PFSK-1 (cell line): ENCODE measurements around the gene TPM3.

Experiments
- FOXP2 ChIP-seq: optimal IDR thresholded peaks from 2 replicates; pipeline ENCODE3; 2011; ENCODE audit warnings: borderline replicate concordance, control low read depth, inconsistent platforms; ENCODE audit not compliant: insufficient read depth; ENCODE audit errors: extremely low read length, extremely low read depth
- POLR2AphosphoS5 ChIP-seq: IDR thresholded peaks from 2 replicates; pipeline ENCODE4 v1.6.1; 2012; ENCODE audit warnings: low read depth, mild to moderate bottlenecking, control low read depth, low read length, moderate library complexity
- SIN3A ChIP-seq: IDR thresholded peaks from 2 replicates; pipeline ENCODE4 v1.6.1; 2012; ENCODE audit warnings: mild to moderate bottlenecking, low read length, moderate library complexity, borderline replicate concordance; ENCODE audit not compliant: insufficient read depth
- TAF1 ChIP-seq: IDR thresholded peaks from 2 replicates; pipeline ENCODE4 v1.6.1; 2012; ENCODE audit warnings: low read length, control low read depth, borderline replicate concordance; ENCODE audit not compliant: insufficient read depth
- TF ChIP-seq, protein P1 (sequence below), 2 experiments: IDR thresholded peaks; 2 replicates each; pipeline versions ENCODE4 v1.6.1 to v1.8.0; 2011 to 2012; ENCODE audit warnings: low read depth in 2 of 2, low read length in 2 of 2, control low read depth in 1 of 2, inconsistent platforms in 1 of 2, mild to moderate bottlenecking in 1 of 2, moderate library complexity in 1 of 2; ENCODE audit not compliant: insufficient read depth in 1 of 2

TPM3 gene

DNA sequence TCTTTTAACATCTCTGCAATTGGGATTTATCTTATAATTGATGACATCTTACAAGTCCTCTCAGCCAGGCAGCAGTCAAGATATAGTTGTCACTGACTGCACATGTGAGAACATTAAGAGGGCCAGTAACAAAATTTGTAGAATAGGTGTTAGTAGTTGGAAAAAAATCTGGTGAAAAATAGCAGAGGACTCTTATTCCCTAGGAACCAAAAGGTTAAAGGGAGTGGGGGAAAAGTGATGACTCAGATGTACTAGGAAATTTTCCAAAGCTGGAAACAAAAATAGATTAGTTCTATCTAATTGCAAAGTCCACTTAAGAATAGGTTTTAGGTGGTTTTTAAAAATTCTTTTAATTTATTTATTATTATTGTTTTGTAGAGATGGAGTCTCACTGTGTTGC, 40.6 kb downstream of the TPM3 start:
- no peak for TF ChIP-seq FOXP2
- TF ChIP-seq TAF1, result no peak
- TF ChIP-seq POLR2AphosphoS5, result no peak
- TF ChIP-seq SIN3A, result no peak
- TF ChIP-seq, protein P1, sequence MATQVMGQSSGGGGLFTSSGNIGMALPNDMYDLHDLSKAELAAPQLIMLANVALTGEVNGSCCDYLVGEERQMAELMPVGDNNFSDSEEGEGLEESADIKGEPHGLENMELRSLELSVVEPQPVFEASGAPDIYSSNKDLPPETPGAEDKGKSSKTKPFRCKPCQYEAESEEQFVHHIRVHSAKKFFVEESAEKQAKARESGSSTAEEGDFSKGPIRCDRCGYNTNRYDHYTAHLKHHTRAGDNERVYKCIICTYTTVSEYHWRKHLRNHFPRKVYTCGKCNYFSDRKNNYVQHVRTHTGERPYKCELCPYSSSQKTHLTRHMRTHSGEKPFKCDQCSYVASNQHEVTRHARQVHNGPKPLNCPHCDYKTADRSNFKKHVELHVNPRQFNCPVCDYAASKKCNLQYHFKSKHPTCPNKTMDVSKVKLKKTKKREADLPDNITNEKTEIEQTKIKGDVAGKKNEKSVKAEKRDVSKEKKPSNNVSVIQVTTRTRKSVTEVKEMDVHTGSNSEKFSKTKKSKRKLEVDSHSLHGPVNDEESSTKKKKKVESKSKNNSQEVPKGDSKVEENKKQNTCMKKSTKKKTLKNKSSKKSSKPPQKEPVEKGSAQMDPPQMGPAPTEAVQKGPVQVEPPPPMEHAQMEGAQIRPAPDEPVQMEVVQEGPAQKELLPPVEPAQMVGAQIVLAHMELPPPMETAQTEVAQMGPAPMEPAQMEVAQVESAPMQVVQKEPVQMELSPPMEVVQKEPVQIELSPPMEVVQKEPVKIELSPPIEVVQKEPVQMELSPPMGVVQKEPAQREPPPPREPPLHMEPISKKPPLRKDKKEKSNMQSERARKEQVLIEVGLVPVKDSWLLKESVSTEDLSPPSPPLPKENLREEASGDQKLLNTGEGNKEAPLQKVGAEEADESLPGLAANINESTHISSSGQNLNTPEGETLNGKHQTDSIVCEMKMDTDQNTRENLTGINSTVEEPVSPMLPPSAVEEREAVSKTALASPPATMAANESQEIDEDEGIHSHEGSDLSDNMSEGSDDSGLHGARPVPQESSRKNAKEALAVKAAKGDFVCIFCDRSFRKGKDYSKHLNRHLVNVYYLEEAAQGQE (IDR thresholded peaks at IDR 0.05; ENCODE audit: insufficient read depth in 1 of 2, low read depth in 2 of 2, low read length in 2 of 2), result no peak

DNA sequence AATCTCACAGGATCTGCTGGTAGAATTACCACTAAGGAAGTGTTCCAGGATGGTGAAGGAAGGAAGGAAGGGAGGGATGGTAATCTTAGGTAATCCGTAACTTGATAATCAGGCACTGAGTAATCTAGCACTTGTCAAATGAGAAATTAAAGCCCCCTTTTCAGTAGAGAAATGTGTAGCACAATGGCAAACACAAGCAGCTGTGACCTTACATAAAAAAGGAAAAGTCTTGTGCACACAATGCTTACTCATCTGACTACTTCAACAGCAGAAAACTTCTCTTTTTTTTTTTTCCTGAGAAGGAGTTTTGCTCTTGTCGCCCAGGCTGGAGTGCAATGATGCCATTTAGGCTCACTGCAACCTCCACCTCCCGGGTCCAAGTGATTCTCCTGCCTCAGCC, 43.1 kb downstream of the TPM3 start:
- TF ChIP-seq FOXP2 (no peak), TAF1 (no peak), POLR2AphosphoS5 (no peak), SIN3A (no peak)
- TF ChIP-seq, protein P1 (IDR thresholded peaks at IDR 0.05; ENCODE audit: insufficient read depth in 1 of 2, low read depth in 2 of 2, low read length in 2 of 2), result no peak

DNA sequence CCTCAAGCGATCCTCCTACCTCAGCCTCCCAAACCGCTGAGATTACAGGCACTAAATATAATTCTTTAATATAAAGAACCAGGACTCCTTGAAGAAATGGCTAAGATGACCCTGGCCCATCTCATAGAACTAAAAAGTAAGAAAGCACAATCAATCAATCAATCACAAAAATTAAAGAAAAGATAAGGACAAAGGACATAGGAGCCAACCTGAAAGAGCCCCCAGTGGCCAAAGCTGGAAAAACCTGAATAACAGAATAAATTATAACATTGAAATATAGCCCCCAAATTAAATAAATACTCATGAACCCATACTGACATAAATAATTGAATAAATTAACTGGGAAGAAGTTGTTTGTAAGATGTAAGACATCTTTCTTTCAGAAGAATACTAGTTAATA, 45.9 kb downstream of the TPM3 start:
- TF ChIP-seq, protein P1 (IDR thresholded peaks at IDR 0.05; ENCODE audit: insufficient read depth in 1 of 2, low read depth in 2 of 2, low read length in 2 of 2), result no peak
- TF ChIP-seq SIN3A (no peak), POLR2AphosphoS5 (no peak), TAF1 (no peak), FOXP2 (no peak)

DNA sequence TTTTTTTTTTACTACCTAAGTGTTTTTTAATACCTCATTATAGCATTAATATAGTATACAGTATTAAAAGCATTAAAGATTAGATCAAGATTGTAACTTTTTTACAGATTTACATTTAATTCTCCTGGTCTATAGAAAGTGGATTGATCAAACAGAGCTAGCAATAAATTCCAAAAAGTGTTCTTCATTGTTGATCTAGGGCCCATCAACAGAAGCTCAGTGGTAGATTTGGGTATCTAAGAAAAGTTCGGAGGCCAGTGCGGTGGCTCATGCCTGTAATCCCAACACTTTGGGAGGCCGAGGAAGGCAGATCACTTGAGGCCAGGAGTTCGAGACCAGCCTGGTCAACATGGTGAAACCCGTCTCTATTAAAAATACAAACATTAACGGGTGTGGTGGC, 49.5 kb downstream of the TPM3 start:
- TF ChIP-seq SIN3A, result no peak
- TF ChIP-seq, protein P1 (IDR thresholded peaks at IDR 0.05; ENCODE audit: insufficient read depth in 1 of 2, low read depth in 2 of 2, low read length in 2 of 2), result no peak
- TF ChIP-seq TAF1, result no peak
- no peak for TF ChIP-seq FOXP2
- TF ChIP-seq POLR2AphosphoS5, result no peak

DNA sequence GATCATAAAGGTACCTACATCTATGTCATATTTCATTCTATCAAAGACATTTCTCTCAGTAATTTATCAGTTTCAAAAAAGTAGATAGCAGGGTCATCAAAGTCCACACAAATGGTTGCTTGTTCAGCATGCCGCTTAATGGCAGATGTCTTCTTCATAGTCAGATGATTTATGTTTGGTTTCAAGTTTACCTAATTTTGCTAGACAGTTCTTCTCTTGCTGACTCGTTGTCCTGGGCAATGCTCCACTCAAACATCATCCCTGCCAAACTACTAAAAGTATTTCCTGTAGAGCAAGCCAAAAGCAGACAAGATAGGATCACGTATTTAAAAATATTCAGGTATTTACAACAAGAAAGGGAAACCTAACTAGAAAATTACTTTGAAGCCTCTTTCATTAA, 50.7 kb downstream of the TPM3 start:
- TF ChIP-seq, protein P1 (IDR thresholded peaks at IDR 0.05; ENCODE audit: insufficient read depth in 1 of 2, low read depth in 2 of 2, low read length in 2 of 2), result no peak
- TF ChIP-seq POLR2AphosphoS5 (no peak), TAF1 (no peak), FOXP2 (no peak), SIN3A (no peak)
